SK-N-SH (cell line): Measurements from ENCODE around the gene TBC1D8. TPM values are rescaled to one million over a fixed set of nuclear protein-coding genes. Genes with fewer than 3 reads are reported as not detected.

Source experiments
- CTCF ChIA-PET: fragments of 300-600, 350-600 bp; formaldehyde crosslinking; extraction: SDS; loops from one replicate; lab custom pipeline; 2021; lab: Yijun Ruan, JAX
- POLR2A ChIA-PET: fragments of 350-600 bp; sonication (Branson Sonifier 250); formaldehyde crosslinking; extraction: SDS; loops from one replicate; lab custom pipeline; 2020; ENCODE audit warnings: antibody characterized with exemption, inconsistent platforms; lab: Yijun Ruan, JAX
- DNase-seq: peaks from one replicate; pipeline ENCODE4 v3.0.0; 2012
- H2AFZ ChIP-seq: fragments of 200-600 bp; sonication (generic); 2 replicates; pipeline ENCODE4 v1.8.1; 2016; ENCODE audit warnings: antibody characterized with exemption, mild to moderate bottlenecking, low read depth
- H3F3A ChIP-seq: fragments of 200-600 bp; sonication (generic); replicated peaks from 2 replicates; pipeline ENCODE3; 2016; ENCODE audit warnings: antibody characterized with exemption, mild to moderate bottlenecking; ENCODE audit not compliant: insufficient read depth
- H3K27ac ChIP-seq, 2 experiments: fragments of 200-500 bp in 1 of 2; fragments of 200-600 bp in 1 of 2; sonication (Bioruptor generic) in 1 of 2; sonication (generic), shearing (Covaris generic) in 1 of 2; 2 replicates each; pipeline versions ENCODE4 v1.5.1 to v1.6.1; 2014 to 2016; ENCODE audit warnings: low read depth in 2 of 2, inconsistent platforms in 1 of 2, low read length in 1 of 2, mild to moderate bottlenecking in 1 of 2, mixed read lengths in 1 of 2
- H3K27me3 ChIP-seq: fragments of 200-600 bp; sonication (generic), shearing (Covaris generic); 2 replicates; pipeline ENCODE4 v1.6.1; 2016; ENCODE audit warnings: mixed run types; ENCODE audit not compliant: insufficient read depth
- H3K36me3 ChIP-seq, 2 experiments: fragments of 200-500 bp in 1 of 2; fragments of 200-600 bp in 1 of 2; sonication (Bioruptor generic) in 1 of 2; sonication (generic) in 1 of 2; replicated peaks in 1 of 2; 2 replicates each; pipeline versions ENCODE3 to v1.5.1; 2014 to 2016; ENCODE audit warnings: low read length in 1 of 2, mild to moderate bottlenecking in 1 of 2; ENCODE audit not compliant: insufficient read depth in 2 of 2, control insufficient read depth in 1 of 2
- H3K4me1 ChIP-seq, 2 experiments: fragments of 200-500 bp in 1 of 2; fragments of 200-600 bp in 1 of 2; sonication (Bioruptor generic) in 1 of 2; sonication (generic), shearing (Covaris generic) in 1 of 2; 2 replicates each; pipeline versions ENCODE4 v1.5.1 to v1.6.1; 2014 to 2016; ENCODE audit warnings: low read depth in 1 of 2, low read length in 1 of 2, mixed run types in 1 of 2; ENCODE audit not compliant: insufficient read depth in 2 of 2, control insufficient read depth in 1 of 2
- H3K4me2 ChIP-seq: fragments of 200-600 bp; sonication (generic), shearing (Covaris generic); 2 replicates; pipeline ENCODE4 v1.6.1; 2017; ENCODE audit warnings: mixed run types
- H3K4me3 ChIP-seq, 2 experiments: fragments of 200-500 bp in 1 of 2; fragments of 200-600 bp in 1 of 2; sonication (Bioruptor generic) in 1 of 2; sonication (generic), shearing (Covaris generic) in 1 of 2; 2 replicates each; pipeline versions ENCODE4 v1.5.1 to v1.8.1; 2014 to 2016; ENCODE audit warnings: low read depth in 2 of 2, inconsistent platforms in 1 of 2, low read length in 1 of 2, mild to moderate bottlenecking in 1 of 2, mixed read lengths in 1 of 2, moderate library complexity in 1 of 2
- H3K79me2 ChIP-seq: fragments of 200-600 bp; sonication (generic); 2 replicates; pipeline ENCODE4 v1.8.1; 2017; ENCODE audit warnings: mild to moderate bottlenecking; ENCODE audit not compliant: insufficient read depth
- H3K9ac ChIP-seq: fragments of 200-600 bp; sonication (generic); 2 replicates; pipeline ENCODE4 v1.6.1; 2017; ENCODE audit warnings: mixed run types
- H3K9me2 ChIP-seq: fragments of 200-600 bp; sonication (generic); 2 replicates; pipeline ENCODE4 v1.6.1; 2017; ENCODE audit warnings: mixed run types
- H3K9me3 ChIP-seq: fragments of 200-600 bp; sonication (generic); 2 replicates; pipeline ENCODE4 v1.6.1; 2017; ENCODE audit warnings: mixed run types, mild to moderate bottlenecking, moderate library complexity
- H4K20me1 ChIP-seq: fragments of 200-600 bp; sonication (generic); 2 replicates; pipeline ENCODE4 v1.6.1; 2017; ENCODE audit warnings: mild to moderate bottlenecking, mixed run types; ENCODE audit not compliant: insufficient read depth
- CHD2 ChIP-seq: fragments of 150-350 bp; IDR thresholded peaks from 2 replicates; pipeline ENCODE4 v1.6.1; 2018; ENCODE audit warnings: low read length; ENCODE audit not compliant: partially characterized antibody
- CTCF ChIP-seq: fragments of 200-600 bp; sonication (generic); IDR thresholded peaks from 2 replicates; pipeline ENCODE4 v1.6.1; 2017; ENCODE audit warnings: antibody characterized with exemption, mild to moderate bottlenecking, moderate library complexity
- EP300 ChIP-seq, 2 experiments: IDR thresholded peaks; 2 replicates each; pipeline versions ENCODE4 v1.4.0 to v1.6.1; 2012; ENCODE audit warnings: borderline replicate concordance in 1 of 2, low read depth in 1 of 2, low read length in 1 of 2
- EZH2phosphoT487 ChIP-seq: fragments of 200-600 bp; sonication (generic); IDR thresholded peaks from 2 replicates; pipeline ENCODE4 v1.6.1; 2017; ENCODE audit warnings: low read depth, mixed run types, mild to moderate bottlenecking, antibody characterized with exemption, moderate library complexity, borderline replicate concordance
- FOSL2 ChIP-seq: IDR thresholded peaks from 2 replicates; pipeline ENCODE4 v1.4.0; 2012; ENCODE audit warnings: low read depth, mild to moderate bottlenecking, moderate library complexity, borderline replicate concordance
- FOXJ3 ChIP-seq: sonication (generic); formaldehyde crosslinking; IDR thresholded peaks from 2 replicates; pipeline ENCODE4 v1.5.1; 2020; ENCODE audit warnings: mild to moderate bottlenecking, missing genetic modification reagents
- GABPA ChIP-seq: IDR thresholded peaks from 2 replicates; pipeline ENCODE4 v1.4.0; 2012; ENCODE audit warnings: low read depth, mild to moderate bottlenecking
- JUND ChIP-seq: IDR thresholded peaks from 2 replicates; pipeline ENCODE4 v1.4.0; 2012
- MAX ChIP-seq: IDR thresholded peaks from 2 replicates; pipeline ENCODE4 v1.4.0; 2012; ENCODE audit warnings: low read depth
- MEF2A ChIP-seq: IDR thresholded peaks from 2 replicates; pipeline ENCODE4 v1.4.0; 2012; ENCODE audit warnings: low read depth, borderline replicate concordance
- NFIC ChIP-seq: IDR thresholded peaks from 2 replicates; pipeline ENCODE4 v1.4.0; 2012; ENCODE audit warnings: borderline replicate concordance
- PBX3 ChIP-seq: IDR thresholded peaks from 2 replicates; pipeline ENCODE4; 2012
- POLR2AphosphoS5 ChIP-seq: IDR thresholded peaks from 2 replicates; pipeline ENCODE4 v1.6.1; 2012; ENCODE audit warnings: low read depth, low read length
- RAD21 ChIP-seq: IDR thresholded peaks from 2 replicates; pipeline ENCODE4 v1.6.1; 2012; ENCODE audit warnings: mild to moderate bottlenecking, low read length
- RCOR1 ChIP-seq: fragments of 150-350 bp; IDR thresholded peaks from 2 replicates; pipeline ENCODE4 v1.6.1; 2017; ENCODE audit warnings: antibody characterized with exemption, low read length
- REST ChIP-seq: IDR thresholded peaks from 2 replicates; pipeline ENCODE4 v1.6.1; 2012; ENCODE audit warnings: mild to moderate bottlenecking, low read depth, low read length, moderate library complexity
- RXRA ChIP-seq: IDR thresholded peaks from 2 replicates; pipeline ENCODE4 v1.4.0; 2012; ENCODE audit warnings: low read depth, mild to moderate bottlenecking, borderline replicate concordance
- TEAD4 ChIP-seq: IDR thresholded peaks from 2 replicates; pipeline ENCODE4 v1.4.0; 2012; ENCODE audit warnings: mild to moderate bottlenecking, borderline replicate concordance; ENCODE audit not compliant: insufficient read depth
- ZBTB33 ChIP-seq: IDR thresholded peaks from 2 replicates; pipeline ENCODE4 v1.4.0; 2012; ENCODE audit warnings: low read depth, borderline replicate concordance
- WGBS: methylation state at CpG from one replicate; pipeline ENCODE4 v1.1.6; 2017; ENCODE audit warnings: low lambda C conversion rate; 5-methylcytosine and 5-hydroxymethylcytosine counted together
- polyA plus RNA-seq, 3 experiments: library from polyadenylated mRNA; depleted of rRNA; stranded (reverse); fragments of >200 nt; gene quantifications; 2 replicates each; pipeline ENCODE4 v1.2.3, GENCODE V29; 2012

Gene TBC1D8
- polyA plus RNA-seq, 1 of the 3 experiments (the other 2 are of a cell fraction), result 5.3 TPM

GRCh38 chr2:100980046-100980445 lies 171.1 kb downstream of the TBC1D8 start (continued):
- TF ChIP-seq MAX (no peak), POLR2AphosphoS5 (no peak), CTCF (no peak), ZBTB33 (no peak), MEF2A (no peak)

GRCh38 chr2:100978582-100979191 lies 172.5 kb downstream of the TBC1D8 start:
- Histone ChIP-seq H3K9me2 (no peaks in the 10 kb centered on the region), H3K9me3 (no peaks in the 10 kb centered on the region), H3K36me3 (peaks cover 14 to 58% of the 10 kb centered on the region in 2 experiments), H4K20me1 (no peaks in the 10 kb centered on the region), H3K79me2 (no peaks in the 10 kb centered on the region), H3K9ac (no peak overlapping the region), H3K4me2 (no peak overlapping the region), H3K4me1 (peaks cover 0 to 12% of the 10 kb centered on the region in 2 experiments; a peak in 1 of 4 replicates), H3F3A (peaks cover 11% of the 10 kb centered on the region), H3K27me3 (no peaks in the 10 kb centered on the region), H2AFZ (no peak overlapping the region), H3K27ac (peak overlapping the region in 1 of 2 experiments; percentile 12; a peak in 1 of 4 replicates), H3K4me3 (no peak overlapping the region)
- CTCF ChIA-PET, result interaction anchor here (0.9 to 1.0 kb wide), 3 partner anchors 24 to 368 kb away, joined by 3 to 6 read pairs (median 4); no protein-coding TSS in a partner anchor
- WGBS, result 80% methylated on average over 15 of the region's 16 CpGs
- POLR2A ChIA-PET, result no interaction called here
- DNase-seq, result no peak
- TF ChIP-seq EZH2phosphoT487 (no peak), GABPA (no peak), JUND (no peak), CHD2 (no peak), PBX3 (no peak), ZBTB33 (no peak), NFIC (no peak), MAX (no peak), RAD21 (no peak), FOXJ3 (no peak), TEAD4 (no peak), RCOR1 (no peak), FOSL2 (no peak), RXRA (no peak), EP300 (IDR thresholded peaks at IDR 0.05; ENCODE audit: borderline replicate concordance in 1 of 2, low read depth in 1 of 2, low read length in 1 of 2) (no peak), REST (no peak)
